ENCODE results near the gene MEP1A. TPM values are rescaled to one million over a fixed set of nuclear protein-coding genes. Genes with fewer than 3 reads are reported as not detected.
"Not testable (repeated sequence)": the region's sequence is repeated elsewhere in the genome, so short reads cannot be mapped to it uniquely, and the experiment has no call there.

Gene MEP1A
- total RNA-seq (not detected), polyA plus RNA-seq (not detected)

- H3K27me3 ChIP-seq (ENCODE audit: insufficient read depth, low read length, poor library complexity, severe bottlenecking) = no peaks in the 10 kb centered on the region
- H3K4me3 ChIP-seq (ENCODE audit: low read length) = no peak within 1 kb of the TSS
- no peak within 1 kb of the TSS for H3K27ac ChIP-seq (ENCODE audit: low read depth, low read length)
- Mint-ChIP-seq H3K27me3 (peaks cover 0 to 10% of the 10 kb centered on the region in 2 donors), H3K4me1 (no peaks in the 10 kb centered on the region), H3K4me3 (no peak within 1 kb of the TSS), H3K9me3 (no peaks in the 10 kb centered on the region), H3K27ac (no peak within 1 kb of the TSS), H3K36me3 (no peaks in the 10 kb centered on the region)
- CTCF ChIA-PET = no interaction called here
- DNase-seq = no peak
- H3K9me3 ChIP-seq (ENCODE audit: low read length) = no peaks in the 10 kb centered on the region
- no peaks in the 10 kb centered on the region for H3K4me1 ChIP-seq (ENCODE audit: insufficient read depth, low read length)
- POLR2A ChIA-PET = no interaction called here
- H3K36me3 ChIP-seq (ENCODE audit: insufficient read depth, low read length) = no peaks in the 10 kb centered on the region
These were observed at the start of gene MEP1A for GRCh38 chr6:46793138-46793537. TSS of gene MEP1A (plus strand) at chr6:46793389. CDS start at chr6:46793399, 10 bp downstream.

GRCh38 chr6:46743425-46744158 is 49.6 kb upstream of the MEP1A start:
- Histone ChIP-seq H3K27me3 (ENCODE audit: insufficient read depth, low read length, poor library complexity, severe bottlenecking) (no peaks in the 10 kb centered on the region), H3K27ac (ENCODE audit: low read depth, low read length) (no peak overlapping the region), H3K4me1 (ENCODE audit: insufficient read depth, low read length) (no peaks in the 10 kb centered on the region), H3K9me3 (ENCODE audit: low read length) (no peaks in the 10 kb centered on the region), H3K36me3 (ENCODE audit: insufficient read depth, low read length) (no peaks in the 10 kb centered on the region), H3K4me3 (ENCODE audit: low read length) (no peak overlapping the region)
- no peak overlapping the region for H3K4me3 Mint-ChIP-seq
- peaks cover 2 to 3% of the 10 kb centered on the region in 2 donors for H3K27me3 Mint-ChIP-seq
- ChIA-PET POLR2A (no interaction called here), CTCF (no interaction called here)
- no peaks in the 10 kb centered on the region for H3K36me3 Mint-ChIP-seq
- no peak overlapping the region for H3K27ac Mint-ChIP-seq
- no peaks in the 10 kb centered on the region for H3K9me3 Mint-ChIP-seq
- no peaks in the 10 kb centered on the region for H3K4me1 Mint-ChIP-seq
- no peak for DNase-seq

GRCh38 chr6:46744159-46744725 is 48.9 kb upstream of the MEP1A start:
- H3K4me1 Mint-ChIP-seq; H3K36me3 ChIP-seq (ENCODE audit: insufficient read depth, low read length); H3K36me3 Mint-ChIP-seq; H3K27me3 Mint-ChIP-seq; H3K4me3 Mint-ChIP-seq; H3K27me3 ChIP-seq (ENCODE audit: insufficient read depth, low read length, poor library complexity, severe bottlenecking); POLR2A ChIA-PET; CTCF ChIA-PET; H3K27ac ChIP-seq (ENCODE audit: low read depth, low read length); H3K4me3 ChIP-seq (ENCODE audit: low read length); H3K27ac Mint-ChIP-seq; H3K9me3 ChIP-seq (ENCODE audit: low read length); H3K4me1 ChIP-seq (ENCODE audit: insufficient read depth, low read length); H3K9me3 Mint-ChIP-seq; DNase-seq: not testable (repeated sequence)

- no peak overlapping the region for H3K27ac ChIP-seq (ENCODE audit: low read depth, low read length)
- Mint-ChIP-seq H3K4me3 (no peak overlapping the region), H3K9me3 (no peaks in the 10 kb centered on the region), H3K27me3 (peaks cover 2 to 11% of the 10 kb centered on the region in 2 donors), H3K36me3 (no peaks in the 10 kb centered on the region), H3K27ac (no peak overlapping the region), H3K4me1 (no peaks in the 10 kb centered on the region)
- POLR2A ChIA-PET = no interaction called here
- DNase-seq = no peak
- no peaks in the 10 kb centered on the region for H3K4me1 ChIP-seq (ENCODE audit: insufficient read depth, low read length)
- CTCF ChIA-PET = interaction anchor here (1.6 kb wide), 1 partner anchor 11 kb away, joined by 3 read pairs; no protein-coding TSS in a partner anchor
- H3K4me3 ChIP-seq (ENCODE audit: low read length) = no peak overlapping the region
- H3K36me3 ChIP-seq (ENCODE audit: insufficient read depth, low read length) = no peaks in the 10 kb centered on the region
- H3K27me3 ChIP-seq (ENCODE audit: insufficient read depth, low read length, poor library complexity, severe bottlenecking) = no peaks in the 10 kb centered on the region
- H3K9me3 ChIP-seq (ENCODE audit: low read length) = no peaks in the 10 kb centered on the region
These were observed 47.2 kb upstream of the MEP1A start for GRCh38 chr6:46745973-46746372.

- no peak within 1 kb of the TSS for H3K4me3 Mint-ChIP-seq
- no peak within 1 kb of the TSS for H3K4me3 ChIP-seq (ENCODE audit: low read length)
- ChIA-PET CTCF (no interaction called here), POLR2A (no interaction called here)
- H3K27ac ChIP-seq (ENCODE audit: low read depth, low read length) = no peak within 1 kb of the TSS
- no peaks in the 10 kb centered on the region for H3K36me3 Mint-ChIP-seq
- H3K9me3 ChIP-seq (ENCODE audit: low read length) = no peaks in the 10 kb centered on the region
- no peak for DNase-seq
- no peaks in the 10 kb centered on the region for H3K36me3 ChIP-seq (ENCODE audit: insufficient read depth, low read length)
- no peaks in the 10 kb centered on the region for H3K4me1 Mint-ChIP-seq
- no peaks in the 10 kb centered on the region for H3K4me1 ChIP-seq (ENCODE audit: insufficient read depth, low read length)
- no peaks in the 10 kb centered on the region for H3K9me3 Mint-ChIP-seq
- H3K27ac Mint-ChIP-seq = no peak within 1 kb of the TSS
- peaks cover 2 to 14% of the 10 kb centered on the region in 2 donors for H3K27me3 Mint-ChIP-seq
- no peaks in the 10 kb centered on the region for H3K27me3 ChIP-seq (ENCODE audit: insufficient read depth, low read length, poor library complexity, severe bottlenecking)
These were observed 46.5 kb upstream of the MEP1A start, which contains the start of gene ANKRD66 for GRCh38 chr6:46746696-46747095. TSS of gene ANKRD66 (plus strand) at chr6:46746933. CDS start at chr6:46751949, 5,016 bp downstream.

GRCh38 chr6:46748940-46749503 is 44.2 kb upstream of the MEP1A start:
- no peaks in the 10 kb centered on the region for H3K27me3 ChIP-seq (ENCODE audit: insufficient read depth, low read length, poor library complexity, severe bottlenecking)
- Mint-ChIP-seq H3K4me3 (no peak overlapping the region), H3K27me3 (peaks cover 4 to 27% of the 10 kb centered on the region in 2 donors), H3K27ac (no peak overlapping the region), H3K9me3 (no peaks in the 10 kb centered on the region), H3K36me3 (no peaks in the 10 kb centered on the region), H3K4me1 (no peaks in the 10 kb centered on the region)
- H3K4me3 ChIP-seq (ENCODE audit: low read length) = no peak overlapping the region
- H3K4me1 ChIP-seq (ENCODE audit: insufficient read depth, low read length) = no peaks in the 10 kb centered on the region
- ChIA-PET POLR2A (no interaction called here), CTCF (no interaction called here)
- no peak for DNase-seq
- no peaks in the 10 kb centered on the region for H3K36me3 ChIP-seq (ENCODE audit: insufficient read depth, low read length)
- no peak overlapping the region for H3K27ac ChIP-seq (ENCODE audit: low read depth, low read length)
- H3K9me3 ChIP-seq (ENCODE audit: low read length) = no peaks in the 10 kb centered on the region

- no peaks in the 10 kb centered on the region for H3K4me1 Mint-ChIP-seq
- H3K9me3 Mint-ChIP-seq = no peaks in the 10 kb centered on the region
- no peak for DNase-seq
- peaks cover 4 to 31% of the 10 kb centered on the region in 2 donors for H3K27me3 Mint-ChIP-seq
- no peaks in the 10 kb centered on the region for H3K36me3 Mint-ChIP-seq
- no peak overlapping the region for H3K27ac Mint-ChIP-seq
- Histone ChIP-seq H3K27ac (ENCODE audit: low read depth, low read length) (no peak overlapping the region), H3K9me3 (ENCODE audit: low read length) (no peaks in the 10 kb centered on the region), H3K36me3 (ENCODE audit: insufficient read depth, low read length) (no peaks in the 10 kb centered on the region), H3K4me3 (ENCODE audit: low read length) (no peak overlapping the region), H3K4me1 (ENCODE audit: insufficient read depth, low read length) (no peaks in the 10 kb centered on the region), H3K27me3 (ENCODE audit: insufficient read depth, low read length, poor library complexity, severe bottlenecking) (no peaks in the 10 kb centered on the region)
- H3K4me3 Mint-ChIP-seq = no peak overlapping the region
- POLR2A ChIA-PET = no interaction called here
- CTCF ChIA-PET = no interaction called here
These were observed 43.5 kb upstream of the MEP1A start for GRCh38 chr6:46749731-46750130.

- H3K36me3 ChIP-seq (ENCODE audit: insufficient read depth, low read length) = no peaks in the 10 kb centered on the region
- no peak for DNase-seq
- CTCF ChIA-PET = no interaction called here
- Mint-ChIP-seq H3K4me1 (no peaks in the 10 kb centered on the region), H3K27ac (no peak overlapping the region), H3K4me3 (no peak overlapping the region), H3K36me3 (no peaks in the 10 kb centered on the region), H3K27me3 (peaks cover 4 to 31% of the 10 kb centered on the region in 2 donors), H3K9me3 (no peaks in the 10 kb centered on the region)
- H3K27ac ChIP-seq (ENCODE audit: low read depth, low read length) = no peak overlapping the region
- no peaks in the 10 kb centered on the region for H3K27me3 ChIP-seq (ENCODE audit: insufficient read depth, low read length, poor library complexity, severe bottlenecking)
- POLR2A ChIA-PET = no interaction called here
- no peak overlapping the region for H3K4me3 ChIP-seq (ENCODE audit: low read length)
- no peaks in the 10 kb centered on the region for H3K9me3 ChIP-seq (ENCODE audit: low read length)
- no peaks in the 10 kb centered on the region for H3K4me1 ChIP-seq (ENCODE audit: insufficient read depth, low read length)
These were observed 41.5 kb upstream of the MEP1A start for GRCh38 chr6:46751658-46752057.
